H1 (cell line): ENCODE data around the gene KCTD2. TPM values are rescaled to one million over a fixed set of nuclear protein-coding genes. Genes with fewer than 3 reads are reported as not detected.

ENCODE experiments used
- CTCF ChIA-PET: fragments of 300-600 bp; sonication (Branson Sonifier 250); formaldehyde crosslinking; loops from one replicate; lab custom pipeline; 2021; ENCODE audit not compliant: partially characterized antibody; lab: Charles Lee
- POLR2A ChIA-PET: fragments of 300-600 bp; sonication (Branson Sonifier 250); formaldehyde crosslinking; loops from one replicate; lab custom pipeline; 2021; ENCODE audit warnings: inconsistent platforms; ENCODE audit not compliant: partially characterized antibody; lab: Charles Lee
- DNase-seq, 2 experiments: peaks; one replicate each; pipeline versions ENCODE4 v3.0.0 to v3.0.0-alpha.2; 2010 to 2022; ENCODE audit warnings: low spot score in 2 of 2, low read depth in 1 of 2, mixed read lengths in 1 of 2
- FAIRE-seq: peaks from 2 replicates; lab custom pipeline; 2011; peaks lifted over from hg19 to GRCh38; lab: Jason Lieb, UNC
- H2AFZ ChIP-seq: 2 replicates; pipeline ENCODE4 v1.8.1; 2012; ENCODE audit warnings: low read length, inconsistent platforms
- H2AK5ac ChIP-seq: 2 replicates; pipeline ENCODE4 v1.6.1; 2013; ENCODE audit warnings: low read depth, low read length
- H2BK120ac ChIP-seq: replicated peaks from 2 replicates; pipeline ENCODE3; 2013; ENCODE audit warnings: low read depth, low read length, inconsistent platforms
- H2BK12ac ChIP-seq: 2 replicates; pipeline ENCODE4 v1.6.1; 2013; ENCODE audit warnings: low read depth, low read length
- H2BK15ac ChIP-seq: 2 replicates; pipeline ENCODE4 v1.6.1; 2013; ENCODE audit warnings: low read length
- H2BK20ac ChIP-seq: 2 replicates; pipeline ENCODE4 v1.6.1; 2013; ENCODE audit warnings: low read length
- H2BK5ac ChIP-seq: 2 replicates; pipeline ENCODE4 v1.6.1; 2013; ENCODE audit warnings: low read depth, low read length
- H3K14ac ChIP-seq: 2 replicates; pipeline ENCODE4 v1.6.1; 2013; ENCODE audit warnings: inconsistent platforms; ENCODE audit not compliant: insufficient read length
- H3K18ac ChIP-seq: 2 replicates; pipeline ENCODE4 v1.6.1; 2013; ENCODE audit warnings: low read length; ENCODE audit errors: extremely low read depth
- H3K23ac ChIP-seq: 2 replicates; pipeline ENCODE4 v1.6.1; 2013; ENCODE audit warnings: inconsistent platforms; ENCODE audit not compliant: insufficient read length
- H3K23me2 ChIP-seq: 2 replicates; pipeline ENCODE4 v1.6.1; 2013; ENCODE audit warnings: low read depth, low read length
- H3K27ac ChIP-seq: 2 replicates; pipeline ENCODE4 v1.6.1; 2011; ENCODE audit warnings: low read depth, low read length, inconsistent platforms
- H3K27me3 ChIP-seq, 4 experiments: replicated peaks in 1 of 4; 1 replicate in 1 of 4; 2 replicates in 3 of 4; pipeline versions ENCODE4 v1.6.1 to v1.8.1; 2011 to 2013; ENCODE audit warnings: low read length in 3 of 4, mild to moderate bottlenecking in 3 of 4, inconsistent platforms in 2 of 4, mixed read lengths in 2 of 4, moderate library complexity in 1 of 4; ENCODE audit not compliant: control insufficient read depth in 3 of 4, insufficient read depth in 3 of 4; ENCODE audit errors: extremely low read depth in 1 of 4
- H3K36me3 ChIP-seq, 4 experiments: 2 replicates each; pipeline versions ENCODE4 v1.6.1 to v1.8.1; 2011 to 2013; ENCODE audit warnings: mild to moderate bottlenecking in 4 of 4, low read length in 3 of 4, moderate library complexity in 2 of 4, control low read depth in 1 of 4, inconsistent platforms in 1 of 4; ENCODE audit not compliant: insufficient read depth in 4 of 4, control insufficient read depth in 2 of 4
- H3K4ac ChIP-seq: replicated peaks from 2 replicates; pipeline ENCODE3; 2013; ENCODE audit warnings: low read length, low read depth, mixed read lengths, inconsistent platforms; ENCODE audit not compliant: insufficient read length
- H3K4me1 ChIP-seq, 4 experiments: replicated peaks in 1 of 4; 1 replicate in 1 of 4; 2 replicates in 3 of 4; pipeline versions ENCODE4 v1.6.1 to v1.8.1; 2011 to 2013; ENCODE audit warnings: low read length in 3 of 4, inconsistent platforms in 2 of 4, mixed read lengths in 1 of 4; ENCODE audit not compliant: insufficient read depth in 4 of 4, control insufficient read depth in 3 of 4
- H3K4me2 ChIP-seq, 2 experiments: 2 replicates each; pipeline versions ENCODE4 v1.6.1 to v1.8.1; 2011 to 2013; ENCODE audit warnings: low read depth in 2 of 2, low read length in 2 of 2, control low read depth in 1 of 2, inconsistent platforms in 1 of 2, mild to moderate bottlenecking in 1 of 2; ENCODE audit not compliant: insufficient read depth in 1 of 2
- H3K4me3 ChIP-seq, 4 experiments: fragments of 200-600, 300-600 bp in 1 of 4; sonication (generic), shearing (Covaris generic), sonication (Bioruptor Twin) in 1 of 4; 2 replicates each; pipeline versions ENCODE4 v1.5.1 to v1.8.1; 2011 to 2016; ENCODE audit warnings: low read length in 4 of 4, low read depth in 3 of 4, control low read depth in 2 of 4, inconsistent platforms in 2 of 4, mild to moderate bottlenecking in 2 of 4, mixed read lengths in 1 of 4, moderate library complexity in 1 of 4; ENCODE audit not compliant: insufficient read depth in 2 of 4; ENCODE audit errors: extremely low read depth in 1 of 4
- H3K56ac ChIP-seq: replicated peaks from 2 replicates; pipeline ENCODE3; 2013; ENCODE audit warnings: low read depth, mild to moderate bottlenecking, mixed read lengths, low read length, inconsistent platforms; ENCODE audit not compliant: insufficient read length
- H3K79me1 ChIP-seq: 2 replicates; pipeline ENCODE4 v1.6.1; 2013; ENCODE audit warnings: low read depth, low read length, control low read depth
- H3K79me2 ChIP-seq, 2 experiments: 2 replicates each; pipeline versions ENCODE4 v1.6.1 to v1.8.1; 2012 to 2013; ENCODE audit warnings: low read length in 2 of 2, mild to moderate bottlenecking in 2 of 2, inconsistent platforms in 1 of 2; ENCODE audit not compliant: insufficient read depth in 2 of 2, control insufficient read depth in 1 of 2
- H3K9ac ChIP-seq, 4 experiments: replicated peaks in 1 of 4; 1 replicate in 1 of 4; 2 replicates in 3 of 4; pipeline versions ENCODE4 v1.6.1 to v1.8.1; 2011 to 2013; ENCODE audit warnings: low read depth in 3 of 4, low read length in 3 of 4, control low read depth in 2 of 4, mild to moderate bottlenecking in 2 of 4, moderate library complexity in 2 of 4, inconsistent platforms in 1 of 4; ENCODE audit errors: extremely low read depth in 1 of 4
- H3K9me3 ChIP-seq, 2 experiments: 2 replicates each; pipeline versions ENCODE4 v1.6.1 to v1.8.1; 2012 to 2013; ENCODE audit warnings: mild to moderate bottlenecking in 2 of 2, moderate library complexity in 2 of 2, control low read depth in 1 of 2, inconsistent platforms in 1 of 2, low read depth in 1 of 2, low read length in 1 of 2, mixed read lengths in 1 of 2; ENCODE audit not compliant: insufficient read depth in 2 of 2
- H4K20me1 ChIP-seq, 2 experiments: replicated peaks in 1 of 2; 2 replicates each; pipeline versions ENCODE3 to v1.8.1; 2011 to 2013; ENCODE audit warnings: inconsistent platforms in 2 of 2, low read length in 2 of 2, mild to moderate bottlenecking in 1 of 2; ENCODE audit not compliant: insufficient read depth in 2 of 2, control insufficient read depth in 1 of 2
- H4K5ac ChIP-seq: 2 replicates; pipeline ENCODE4 v1.6.1; 2013; ENCODE audit warnings: low read length, low read depth, mixed read lengths, inconsistent platforms; ENCODE audit not compliant: insufficient read length
- H4K8ac ChIP-seq: 2 replicates; pipeline ENCODE4 v1.8.0; 2013; ENCODE audit warnings: mild to moderate bottlenecking, moderate library complexity, low read length, inconsistent platforms; ENCODE audit not compliant: insufficient read depth; ENCODE audit errors: extremely low read depth
- H4K91ac ChIP-seq: replicated peaks from 2 replicates; pipeline ENCODE3; 2013; ENCODE audit warnings: low read length, mixed read lengths, inconsistent platforms; ENCODE audit not compliant: insufficient read length
- CHD1 ChIP-seq: IDR thresholded peaks from 2 replicates; pipeline ENCODE4 v1.6.1; 2012; ENCODE audit warnings: low read depth, low read length, improper control_type of control experiment
- FOSL1 ChIP-seq: IDR thresholded peaks from 2 replicates; pipeline ENCODE4 v1.6.1; 2011; ENCODE audit warnings: mild to moderate bottlenecking, low read depth, low read length, moderate library complexity; ENCODE audit not compliant: insufficient read depth
- SAP30 ChIP-seq: fragments of 300-600 bp; sonication (generic); IDR thresholded peaks from 2 replicates; pipeline ENCODE4 v1.7.1; 2012; ENCODE audit warnings: low read length, moderate library complexity, mild to moderate bottlenecking, inconsistent platforms; ENCODE audit not compliant: insufficient read depth, insufficient replicate concordance
- SRF ChIP-seq: IDR thresholded peaks from 2 replicates; pipeline ENCODE4 v1.6.1; 2011; ENCODE audit warnings: mild to moderate bottlenecking, low read depth, low read length, moderate library complexity
- WGBS, 2 experiments: shearing (Covaris generic) in 1 of 2; methylation state at CpG; one replicate each; pipeline versions ENCODE4 v1.1.6 to v1.1.7; 2013 to 2015; ENCODE audit warnings: low lambda C conversion rate in 2 of 2, mixed read lengths in 2 of 2, inconsistent platforms in 1 of 2, low coverage in 1 of 2, missing lambda C conversion rate in 1 of 2; ENCODE audit not compliant: insufficient replicate concordance in 2 of 2, insufficient coverage in 1 of 2, insufficient read length in 1 of 2; ENCODE audit errors: extremely low coverage in 1 of 2, missing lambda C conversion rate in 1 of 2; 5-methylcytosine and 5-hydroxymethylcytosine counted together
- polyA plus RNA-seq, 7 experiments: library from polyadenylated mRNA; depleted of rRNA in 3 of 7; stranded (reverse) in 5 of 7; unstranded in 2 of 7; fragments of >200 nt in 5 of 7; fragments of 200-250 nt in 2 of 7; gene quantifications; 1 replicate in 5 of 7; 2 replicates in 1 of 7; 4 replicates in 1 of 7; pipeline versions ENCODE4 v1.2.1 to v1.2.3, GENCODE V29; 2011 to 2013; ENCODE audit warnings: missing spikeins in 2 of 7, mixed read lengths in 2 of 7
- total RNA-seq: library from RNA; stranded (reverse); fragmentation: NEBNext Ultra II Directional; extraction: Animal tissue kit (Norgen Biotek cat#: 25700); gene quantifications from 2 replicates; pipeline ENCODE4 v1.2.1, GENCODE V29; 2021

The KCTD2 gene
- total and polyA plus RNA-seq, 2 of the 8 experiments (the other 6 are each of a cell fraction or from before 2014, with no cell fraction given): 33.7 to 36.8 TPM

DNA sequence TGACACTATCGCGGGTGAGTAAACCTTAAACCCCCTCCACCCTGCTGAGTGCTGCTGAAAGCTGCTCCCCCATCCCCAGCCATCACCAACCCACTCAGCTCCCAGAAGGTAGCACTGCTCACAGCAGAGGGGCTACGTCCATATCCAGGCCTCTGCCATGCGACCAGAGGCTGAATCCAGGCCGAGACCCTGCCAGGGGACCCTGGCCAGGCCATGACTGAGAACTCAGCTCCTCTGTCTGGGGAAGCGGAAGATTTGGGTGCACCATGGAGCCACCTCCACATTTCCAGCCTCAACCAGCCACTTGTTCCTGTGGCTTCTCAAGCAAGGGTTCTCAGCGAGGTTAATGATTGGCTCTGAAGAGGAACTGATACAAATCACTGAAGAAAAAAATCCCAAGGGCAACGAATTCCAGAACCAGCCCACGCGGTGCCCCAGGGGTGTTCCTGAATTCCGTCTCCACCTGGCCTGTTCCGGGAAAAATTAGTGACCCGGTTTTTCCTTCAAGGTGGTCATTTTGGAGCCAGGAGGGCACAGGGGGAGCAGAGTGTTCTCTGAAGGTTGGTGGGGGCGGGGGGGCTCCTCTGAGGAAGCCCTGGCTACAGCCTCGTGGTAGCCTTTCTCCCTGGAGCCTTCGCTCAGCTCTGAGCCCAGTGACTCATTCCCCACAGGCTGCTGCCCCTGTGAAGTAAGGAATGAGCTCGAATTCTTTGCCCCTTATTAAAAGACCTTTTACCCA lies 31.4 kb downstream of the KCTD2 start:
- H3K4me3 ChIP-seq: no peak overlapping the region
- H3K27ac ChIP-seq: no peak overlapping the region
- H3K56ac ChIP-seq: no peak overlapping the region
- ChIA-PET CTCF (interaction anchor here (0.7 to 7.6 kb wide), 16 partner anchors 9 to 275 kb away, joined by 3 to 45 read pairs (median 4); partner anchors contain the start of gene ARMC7), POLR2A (interaction anchor here (0.9 to 4.4 kb wide), 5 partner anchors 10 to 76 kb away, joined by 3 to 25 read pairs (median 3); partner anchors contain the start of genes JPT1 and SLC16A5)
- H3K79me1 ChIP-seq: no peaks in the 10 kb centered on the region
- WGBS, 2 experiments: 85% methylated on average over 17 of the region's 17 CpGs; no CpG with 5 or more reads in 1 of the 2 experiments
- H4K20me1 ChIP-seq: no peaks in the 10 kb centered on the region
- H2BK5ac ChIP-seq: no peak overlapping the region; the same call in 1 of the 2 replicates
- H3K36me3 ChIP-seq: no peaks in the 10 kb centered on the region
- H3K79me2 ChIP-seq: no peaks in the 10 kb centered on the region
- FAIRE-seq: no peak
- H4K8ac ChIP-seq: peak overlapping the region; percentile 54; the same call in 1 of the 2 replicates
- H2BK20ac ChIP-seq: peak overlapping the region; percentile 43; the same call in 1 of the 2 replicates
- no peak overlapping the region for H2AK5ac ChIP-seq
- no peak overlapping the region for H3K9ac ChIP-seq
- H4K91ac ChIP-seq: peak overlapping the region; percentile 70
- H2BK120ac ChIP-seq: no peak overlapping the region
- peaks cover 0 to 16% (median 8%) of the 10 kb centered on the region in 4 experiments; a peak in 6 of 7 replicates for H3K4me1 ChIP-seq
- H2AFZ ChIP-seq: peak overlapping the region; percentile 43
- no peaks in the 10 kb centered on the region for H3K9me3 ChIP-seq
- peak overlapping the region; percentile 60; the same call in 1 of the 2 replicates for H3K18ac ChIP-seq
- no peak overlapping the region for H3K4ac ChIP-seq
- no peak overlapping the region for H3K14ac ChIP-seq
- H3K23me2 ChIP-seq: no peaks in the 10 kb centered on the region
- no peak overlapping the region for H4K5ac ChIP-seq
- TF ChIP-seq CHD1: no peak
- TF ChIP-seq SAP30: no peak
- TF ChIP-seq SRF: no peak
- TF ChIP-seq FOSL1: no peak
- H2BK12ac ChIP-seq: 0 out of 2 replicates have a peak overlapping the region, but pooled peaks have one; percentile 17
- no peaks in the 10 kb centered on the region for H3K27me3 ChIP-seq
- H3K4me2 ChIP-seq: no peak overlapping the region
- H3K23ac ChIP-seq: no peak overlapping the region
- DNase-seq: no peak
- no peak overlapping the region; the same call in 1 of the 2 replicates for H2BK15ac ChIP-seq
